Measurements from ENCODE around the gene DGKH. TPM values are rescaled to one million over a fixed set of nuclear protein-coding genes. Genes with fewer than 3 reads are reported as not detected.

DGKH gene
- total RNA-seq, 1 donor: 16.0 TPM

- TF ChIP-seq CTCF (IDR thresholded peaks at IDR 0.05; ENCODE audit: insufficient read depth, low read depth, low read length): no peak
Measured at GRCh38 chr13:42283574-42283973, 235.1 kb downstream of the DGKH start.

DNA sequence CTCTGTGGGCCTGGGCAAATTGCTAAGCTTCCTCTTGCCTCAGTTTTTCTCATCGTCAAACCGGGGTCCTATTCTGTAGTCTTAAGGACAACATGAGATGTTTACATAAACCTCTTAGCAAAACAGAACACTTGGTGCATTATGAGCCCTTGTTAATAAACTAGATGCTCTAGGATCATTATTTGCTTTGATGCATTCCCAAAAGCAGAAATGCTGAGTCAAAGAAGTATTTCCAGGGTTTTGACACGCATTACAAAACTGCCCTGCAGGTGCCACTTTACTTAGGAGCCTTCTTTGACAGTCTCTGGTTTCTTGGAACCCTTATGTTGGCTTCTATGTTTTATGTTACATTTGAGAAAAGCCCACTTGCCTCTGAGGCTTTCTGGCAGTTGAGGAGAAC, 235.6 kb downstream of the DGKH start:
- DNase-seq (ENCODE audit: low read depth): no peak
- no peak overlapping the region for H3K4me3 ChIP-seq (ENCODE audit: low read depth, low read length)
- no peak for TF ChIP-seq CTCF (IDR thresholded peaks at IDR 0.05; ENCODE audit: insufficient read depth, low read depth, low read length)

More at GRCh38 chr13:42283574-42283973, 235.1 kb downstream of the DGKH start:
- H3K4me3 ChIP-seq (ENCODE audit: low read depth, low read length): no peak overlapping the region
- DNase-seq (ENCODE audit: low read depth): no peak

Small RNA genes lying within 50 kb of the gene (small RNA-seq; reads per million reads assigned to genes)
- not detected for gene RPS28P8

Other genes starting within 250 kb of the DGKH start
- gene VWA8, start 87.5 kb upstream of the DGKH start, total RNA-seq: 20.9 and 33.2 TPM in 2 replicates
- 24.8 and 32.0 TPM in 2 replicates for gene AKAP11, start 223.5 kb downstream of the DGKH start, total RNA-seq